NCI-H2171 treated with DMSO at 0.1 percent for 48 hours (cell line): Measurements from ENCODE around the gene ASL.
"Not testable (repeated sequence)": the region's sequence is repeated elsewhere in the genome, so short reads cannot be mapped to it uniquely, and the experiment has no call there.

ENCODE experiments used
- DNase-seq: peaks from one replicate; lab custom pipeline; 2025; lab: John Stamatoyannopoulos, UW

The ASL gene

DNA sequence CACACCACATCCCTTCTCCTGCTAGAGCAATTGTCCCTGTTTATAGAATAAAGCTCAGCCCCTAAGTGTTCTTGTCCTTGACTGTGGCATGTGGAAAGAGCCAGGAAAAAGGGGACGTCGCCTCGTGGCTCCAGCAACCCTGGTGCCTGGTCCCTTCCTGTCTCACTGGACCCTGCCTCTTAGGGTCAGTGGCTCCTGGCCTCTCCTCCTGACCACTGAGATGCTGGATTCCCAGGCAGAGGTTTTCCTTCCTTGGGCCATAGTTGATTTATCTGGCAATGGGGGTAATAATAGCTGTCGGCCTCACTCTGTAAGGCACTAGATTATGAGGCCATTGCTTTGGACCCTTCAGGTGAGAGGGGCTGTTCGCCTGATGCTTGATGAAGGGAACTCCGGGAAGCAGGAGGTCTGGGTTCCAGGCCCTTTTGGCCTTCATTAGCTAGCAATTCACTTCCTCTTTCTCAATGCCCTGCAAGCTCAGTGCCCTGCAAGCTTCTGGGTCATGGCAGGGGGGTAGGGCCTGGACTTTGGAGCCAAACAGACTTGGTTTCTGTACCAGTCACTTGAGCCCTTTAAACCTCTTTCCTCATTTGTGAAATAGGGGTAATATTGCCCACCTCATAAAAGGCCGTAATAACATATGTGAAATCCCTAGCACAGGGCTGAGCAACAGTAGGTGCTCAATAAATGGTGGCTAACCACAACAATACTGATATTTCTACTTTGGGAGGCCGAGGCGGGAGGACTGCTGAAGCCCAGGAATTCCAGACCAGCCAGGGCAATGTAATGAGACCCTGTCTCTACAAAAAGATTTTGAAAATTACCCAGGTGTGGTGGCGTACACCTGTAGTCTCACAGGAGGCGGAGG, 1.1 kb downstream of the ASL start:
- no peak for DNase-seq

DNA sequence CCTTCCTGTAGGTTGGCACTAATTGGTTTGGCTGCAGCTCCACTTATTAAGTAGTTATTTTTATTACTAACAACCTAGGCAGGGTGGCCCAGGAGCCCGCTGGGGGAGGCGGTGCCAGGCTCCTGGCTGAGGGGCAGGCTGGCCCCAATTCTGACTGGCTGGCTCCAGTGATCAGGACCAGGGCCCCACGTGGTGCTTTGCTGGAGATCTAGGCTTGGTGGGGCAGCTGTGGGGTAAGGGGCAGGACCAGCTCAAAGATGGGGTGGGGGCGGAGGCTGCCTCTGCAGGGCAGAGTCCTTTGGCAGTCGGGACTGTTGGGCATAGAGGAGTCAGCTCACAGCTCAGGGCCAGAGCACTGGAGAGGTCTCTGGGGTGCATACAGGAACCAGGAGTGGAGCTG, 2.4 kb downstream of the ASL start:
- DNase-seq, result no peak

GRCh38 chr7:66082083-66082482, 6.5 kb downstream of the ASL start:
- DNase-seq, result no peak

DNA sequence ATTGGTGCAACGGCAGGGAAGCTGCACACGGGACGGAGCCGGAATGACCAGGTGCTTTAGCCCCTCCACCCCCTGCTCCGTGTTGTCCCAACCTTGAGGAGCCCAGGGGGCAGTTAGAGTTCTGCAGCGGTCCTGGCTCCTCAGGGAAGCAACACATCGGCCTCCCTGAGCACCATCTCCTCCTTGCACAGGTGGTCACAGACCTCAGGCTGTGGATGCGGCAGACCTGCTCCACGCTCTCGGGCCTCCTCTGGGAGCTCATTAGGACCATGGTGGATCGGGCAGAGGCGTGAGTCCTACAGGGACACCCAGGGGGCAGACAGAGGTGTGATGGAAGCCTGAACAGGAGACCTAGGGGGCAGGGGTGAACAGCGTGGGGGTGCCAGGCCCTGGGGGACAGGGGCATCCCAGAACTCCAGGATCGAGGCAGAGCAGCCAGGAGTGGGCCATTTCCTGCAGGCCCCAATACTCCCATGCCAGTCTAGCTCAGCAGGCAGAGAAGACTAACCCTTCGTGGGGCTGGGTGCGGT, 7.3 kb downstream of the ASL start:
- no peak for DNase-seq

GRCh38 chr7:66083677-66084076, 8.1 kb downstream of the ASL start:
- no peak for DNase-seq

DNA sequence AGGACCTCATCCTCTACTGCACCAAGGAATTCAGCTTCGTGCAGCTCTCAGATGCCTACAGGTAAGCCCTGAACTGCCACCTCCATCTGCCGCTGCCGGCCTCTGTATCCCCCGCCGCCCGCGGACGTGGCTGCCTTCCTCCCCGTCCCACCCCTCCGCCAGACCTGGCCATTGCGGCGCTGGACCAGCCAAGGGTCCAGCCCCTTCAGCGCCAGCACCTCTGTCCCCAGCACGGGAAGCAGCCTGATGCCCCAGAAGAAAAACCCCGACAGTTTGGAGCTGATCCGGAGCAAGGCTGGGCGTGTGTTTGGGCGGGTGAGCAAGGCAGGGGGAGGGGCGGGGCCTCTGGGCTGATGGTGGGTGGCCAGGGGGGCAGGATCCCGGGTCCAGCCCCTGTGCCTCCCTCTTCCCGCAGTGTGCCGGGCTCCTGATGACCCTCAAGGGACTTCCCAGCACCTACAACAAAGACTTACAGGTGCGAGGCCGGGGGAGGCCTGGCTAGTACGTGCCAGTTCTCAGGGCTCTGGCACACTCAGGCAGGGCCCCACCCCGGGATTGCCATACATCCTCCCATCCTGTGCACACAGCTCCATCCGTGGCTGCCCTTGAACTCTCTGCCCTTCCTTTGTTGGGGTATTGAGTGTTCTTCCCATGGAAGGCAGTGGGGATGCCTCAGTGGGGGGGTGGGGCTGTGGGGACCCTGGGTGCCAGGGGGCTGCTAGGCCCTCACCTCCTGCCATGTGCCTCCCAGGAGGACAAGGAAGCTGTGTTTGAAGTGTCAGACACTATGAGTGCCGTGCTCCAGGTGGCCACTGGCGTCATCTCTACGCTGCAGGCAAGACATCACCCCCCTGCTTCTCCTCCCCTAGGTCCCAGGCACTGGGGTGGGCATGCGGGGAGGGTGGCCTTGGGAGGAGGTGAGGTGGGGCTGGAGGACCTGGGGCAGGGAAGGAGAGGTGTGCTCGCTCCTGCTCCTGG, 13.5 kb downstream of the ASL start:
- no peak for DNase-seq

- DNase-seq, result no peak
Measured at GRCh38 chr7:66092654-66093053, 17.0 kb downstream of the ASL start.

GRCh38 chr7:66095010-66095409, 19.4 kb downstream of the ASL start:
- DNase-seq, result no peak

DNA sequence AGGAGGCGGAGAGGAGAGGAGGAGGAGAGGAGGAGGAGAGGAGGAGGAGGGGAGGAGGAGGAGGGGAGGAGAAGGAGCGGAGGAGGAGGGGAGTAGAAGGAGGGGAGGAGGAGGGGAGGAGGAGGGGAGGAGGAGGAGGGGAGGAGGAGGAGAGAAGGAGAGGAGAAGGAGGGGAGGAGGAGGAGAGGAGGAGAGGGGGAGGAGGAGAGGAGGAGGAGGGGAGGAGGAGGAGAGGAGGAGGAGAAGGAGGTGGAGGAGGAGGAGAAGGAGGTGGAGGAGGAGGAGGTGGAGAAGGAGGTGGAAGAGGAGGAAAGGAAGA, 23.6 kb downstream of the ASL start:
- DNase-seq, result no peak

DNA sequence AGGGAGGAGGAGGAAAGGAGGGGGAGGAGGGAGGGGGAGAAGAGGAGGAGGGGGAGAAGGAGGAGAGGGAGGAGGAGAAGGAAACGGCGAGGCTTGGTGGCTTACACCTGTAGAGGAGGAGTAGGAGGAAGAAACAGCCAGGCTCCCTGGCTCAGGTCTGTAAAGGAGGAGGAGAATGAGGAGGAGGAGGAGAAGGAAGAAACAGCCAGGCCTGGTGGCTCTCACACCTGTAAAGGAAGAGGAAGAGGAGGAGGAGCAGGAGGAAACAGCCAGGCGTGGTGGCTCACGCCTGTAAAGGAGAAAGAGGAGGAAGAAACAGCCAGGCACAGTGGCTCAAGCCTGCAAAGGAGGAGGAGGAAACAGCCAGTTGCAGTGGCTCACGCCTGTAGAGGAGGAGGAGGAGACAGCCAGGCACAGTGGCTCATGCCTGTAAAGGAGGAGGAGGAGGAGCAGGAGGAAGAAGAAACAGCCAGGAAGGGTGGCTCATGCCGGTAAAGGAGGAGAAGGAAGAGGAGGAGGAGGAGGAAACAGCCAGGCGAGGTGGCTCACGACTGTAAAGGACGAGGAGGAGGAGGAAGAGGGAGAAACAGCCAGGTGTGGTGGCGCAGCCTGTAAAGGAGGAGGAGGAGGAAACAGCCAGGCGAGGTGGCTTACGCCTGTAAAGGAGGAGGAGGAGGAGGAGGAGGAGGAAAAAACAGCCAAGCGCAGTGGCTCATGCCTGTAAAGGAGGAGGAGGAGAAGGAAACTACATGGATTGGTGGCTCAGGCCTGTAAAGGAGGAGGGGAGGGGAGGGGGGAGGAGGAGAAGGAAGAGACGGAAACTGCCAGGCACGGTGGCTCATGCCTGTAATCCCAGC, 24.2 kb downstream of the ASL start:
- peak; percentile 81 for DNase-seq

- DNase-seq, result peak; percentile 72
Measured at GRCh38 chr7:66100408-66101050, 24.9 kb downstream of the ASL start.

DNA sequence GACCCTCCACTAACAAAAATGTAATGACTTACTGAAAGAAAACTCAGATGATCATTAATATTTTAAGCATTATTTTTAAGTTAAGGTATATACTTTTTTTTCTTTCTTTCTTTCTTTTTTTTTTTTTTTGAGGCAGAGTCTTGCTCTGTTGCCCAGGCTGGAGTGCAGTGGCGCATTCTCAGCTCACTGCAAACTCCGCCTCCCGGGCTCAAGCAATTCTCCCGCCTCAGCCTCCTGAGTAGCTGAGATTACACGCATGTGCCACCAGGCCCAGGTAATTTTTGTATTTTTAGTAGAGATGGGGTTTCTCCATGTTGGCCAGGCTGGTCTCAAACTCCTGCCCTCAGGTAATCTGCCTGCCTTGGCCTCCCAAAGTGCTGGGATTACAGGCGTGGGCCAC, 26.5 kb downstream of the ASL start:
- not testable (repeated sequence) for DNase-seq

DNA sequence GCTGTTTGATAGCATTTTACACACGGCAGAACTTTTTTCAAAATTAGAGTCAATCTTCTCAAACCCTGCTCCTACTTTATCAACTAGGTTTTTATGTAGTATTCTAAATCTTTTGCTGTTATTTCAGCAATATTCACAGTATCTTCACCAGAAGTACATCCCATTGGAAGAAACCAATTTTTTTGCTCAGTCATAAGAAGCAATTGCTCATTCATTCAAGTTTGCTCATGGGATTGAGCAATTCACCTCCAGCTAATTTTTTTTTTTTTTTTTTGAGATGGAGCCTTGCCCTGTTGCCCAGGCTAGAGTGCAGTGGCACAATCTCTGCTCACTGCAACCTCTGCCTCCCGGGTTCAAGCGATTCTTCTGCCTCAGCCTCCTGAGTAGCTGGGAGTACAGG, 28.4 kb downstream of the ASL start:
- DNase-seq, result not testable (repeated sequence)

GRCh38 chr7:66105263-66105748, 29.7 kb downstream of the ASL start:
- DNase-seq, result no peak

DNA sequence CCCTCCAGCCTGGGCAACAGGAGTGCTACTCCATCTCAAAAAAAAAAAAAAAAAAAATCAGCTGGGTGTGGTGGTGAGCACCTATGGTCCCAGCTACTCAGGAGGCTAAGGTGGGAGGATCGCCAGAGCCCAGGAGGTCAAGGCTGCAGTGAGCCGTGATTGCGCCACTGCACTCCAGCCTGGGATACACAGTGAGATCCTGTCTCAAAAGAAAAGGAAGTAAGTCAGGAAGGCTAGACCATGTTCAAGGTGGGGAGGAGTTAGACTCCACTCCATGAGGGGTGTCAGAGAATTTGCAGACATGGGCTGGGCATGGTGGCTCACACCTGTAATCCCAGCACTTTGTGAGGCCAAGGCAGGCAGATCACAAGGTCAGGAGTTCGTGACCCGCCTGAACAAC, 32.8 kb downstream of the ASL start:
- DNase-seq, result not testable (repeated sequence)

- no peak for DNase-seq
Measured at GRCh38 chr7:66110856-66111255, 35.2 kb downstream of the ASL start.

DNA sequence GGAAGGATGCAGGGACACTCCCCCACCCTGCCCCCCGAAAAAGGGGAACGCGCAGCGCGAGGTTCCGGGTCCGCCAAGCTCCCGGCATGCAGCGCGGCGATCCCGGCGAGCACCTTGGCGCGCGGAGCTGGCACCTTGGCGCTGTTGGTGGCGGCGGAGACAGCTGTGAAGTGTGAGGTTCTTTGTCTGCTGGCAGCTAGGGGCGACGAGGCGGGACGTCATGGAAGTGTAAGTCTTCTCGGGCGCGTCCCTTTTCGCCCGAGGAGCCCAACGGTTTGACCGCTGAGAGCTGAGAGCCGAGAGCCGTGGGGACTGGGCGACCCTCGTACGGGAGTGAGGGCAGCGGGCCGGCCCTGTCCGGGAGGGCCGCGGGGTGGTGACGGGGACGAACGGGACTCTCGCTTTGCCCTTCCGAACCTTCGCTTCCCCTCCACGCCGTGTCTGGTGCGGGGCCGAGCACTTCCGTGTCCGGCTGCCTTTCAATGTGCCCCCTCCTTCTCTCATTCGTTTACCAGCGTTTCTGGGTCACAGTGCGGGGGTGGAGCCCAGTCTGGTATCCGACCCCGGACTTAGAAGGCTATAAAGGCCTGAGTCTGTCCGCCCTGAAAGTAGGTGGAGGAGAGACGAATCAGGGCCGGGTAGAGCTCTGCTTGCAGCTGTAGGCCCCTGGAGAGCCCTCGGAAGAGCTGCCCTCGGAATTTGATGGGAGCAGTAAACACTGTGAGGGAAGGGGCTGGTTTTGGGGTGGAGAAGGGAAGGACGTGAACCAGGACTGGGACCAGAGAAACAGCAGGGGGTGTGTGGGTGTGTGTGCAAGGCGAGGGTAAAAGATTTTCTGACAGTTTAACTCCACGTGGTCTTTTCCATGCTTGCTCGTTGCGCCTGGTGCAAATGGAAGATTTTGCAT, 39.4 kb downstream of the ASL start, which contains the start of gene CRCP:
Gene CRCP (plus strand): TSS at position 105 of the 907 bp plus-strand sequence. CDS start 116 bp downstream, at position 221.
- DNase-seq, result peak; percentile 75

DNA sequence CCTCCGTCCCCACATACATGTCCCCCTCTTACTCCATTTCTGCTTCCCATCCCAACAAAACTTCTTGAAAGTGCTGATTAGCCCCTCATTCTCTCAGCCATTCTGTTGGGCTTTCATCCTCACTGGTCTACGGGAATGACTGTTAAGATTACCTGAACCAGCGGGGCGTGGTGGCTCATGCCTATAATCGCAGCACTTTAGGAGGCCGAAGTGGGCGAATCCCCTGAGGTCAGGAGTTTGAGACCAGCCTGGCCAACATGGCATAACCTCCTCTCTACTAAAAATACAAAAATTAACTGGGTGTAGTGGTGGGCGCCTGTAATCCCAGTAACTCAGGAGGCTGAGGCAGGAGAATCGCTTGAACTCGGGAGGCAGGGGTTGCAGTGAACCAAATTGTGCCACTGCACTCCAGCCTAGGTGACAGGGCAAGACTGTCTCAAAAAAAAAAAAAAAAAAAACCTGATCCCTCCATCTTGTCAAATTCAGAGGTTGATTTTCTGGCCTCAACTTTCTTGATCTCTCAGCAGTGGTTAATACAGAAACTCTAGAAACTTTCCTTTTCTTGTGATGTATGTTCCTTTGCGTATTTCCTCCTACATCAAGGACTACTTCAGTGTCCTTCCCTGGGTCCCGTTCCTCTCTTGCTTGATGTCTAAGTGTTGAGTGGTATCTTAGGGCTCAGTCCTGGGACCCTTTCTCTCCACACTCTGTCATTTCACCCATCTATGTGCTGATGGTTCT, 41.2 kb downstream of the ASL start:
- not testable (repeated sequence) for DNase-seq

GRCh38 chr7:66118603-66119002, 43.0 kb downstream of the ASL start:
- no peak for DNase-seq
